GM19468 (cell line): ENCODE results near the gene BNC2.

ENCODE experiments used
- ATAC-seq: cut with Tn5 transposase; IDR thresholded peaks from one replicate; pipeline ENCODE4 v1.9.1; 2021; ENCODE audit warnings: mild to moderate bottlenecking, moderate library complexity, moderate number of reproducible peaks; ENCODE audit not compliant: unreplicated experiment; ENCODE audit errors: extremely low read depth

The BNC2 gene

GRCh38 chr9:16869131-16869881, 1.2 kb downstream of the BNC2 start:
- no peak for ATAC-seq

GRCh38 chr9:16868701-16869100, 1.8 kb downstream of the BNC2 start:
- no peak for ATAC-seq

- no peak for ATAC-seq
Measured at GRCh38 chr9:16867576-16868311, 2.7 kb downstream of the BNC2 start.

- no peak for ATAC-seq
Measured at GRCh38 chr9:16866587-16866986, 3.9 kb downstream of the BNC2 start.

GRCh38 chr9:16864649-16865434, 5.6 kb downstream of the BNC2 start:
- no peak for ATAC-seq

GRCh38 chr9:16848179-16848578, 22.3 kb downstream of the BNC2 start:
- no peak for ATAC-seq

GRCh38 chr9:16846986-16847385, 23.5 kb downstream of the BNC2 start:
- ATAC-seq, result no peak

- ATAC-seq, result no peak
Measured at GRCh38 chr9:16846367-16846766, 24.1 kb downstream of the BNC2 start.

- no peak for ATAC-seq
Measured at GRCh38 chr9:16834817-16835216, 35.7 kb downstream of the BNC2 start.

GRCh38 chr9:16833296-16833835, 37.1 kb downstream of the BNC2 start:
- ATAC-seq, result no peak

- no peak for ATAC-seq
Measured at GRCh38 chr9:16832101-16832500, 38.4 kb downstream of the BNC2 start.

- no peak for ATAC-seq
Measured at GRCh38 chr9:16830806-16831205, 39.7 kb downstream of the BNC2 start.

GRCh38 chr9:16828340-16829281, 41.9 kb downstream of the BNC2 start:
- no peak for ATAC-seq

GRCh38 chr9:16825971-16826625, 44.4 kb downstream of the BNC2 start:
- no peak for ATAC-seq

- ATAC-seq, result no peak
Measured at GRCh38 chr9:16825331-16825725, 45.1 kb downstream of the BNC2 start.

- no peak for ATAC-seq
Measured at GRCh38 chr9:16824545-16825330, 45.7 kb downstream of the BNC2 start.

GRCh38 chr9:16823906-16824305, 46.6 kb downstream of the BNC2 start:
- no peak for ATAC-seq

- ATAC-seq, result no peak
Measured at GRCh38 chr9:16821344-16821743, 49.1 kb downstream of the BNC2 start.
